Measurements from ENCODE around the gene NCOR2. TPM values are rescaled to one million over a fixed set of nuclear protein-coding genes. Genes with fewer than 3 reads are reported as not detected.
A peak's percentile ranks its signal among the peaks of the same experiment; 100 is the strongest.

NCOR2 gene
- total RNA-seq, result 45.2 and 47.1 TPM in 2 replicates

DNA sequence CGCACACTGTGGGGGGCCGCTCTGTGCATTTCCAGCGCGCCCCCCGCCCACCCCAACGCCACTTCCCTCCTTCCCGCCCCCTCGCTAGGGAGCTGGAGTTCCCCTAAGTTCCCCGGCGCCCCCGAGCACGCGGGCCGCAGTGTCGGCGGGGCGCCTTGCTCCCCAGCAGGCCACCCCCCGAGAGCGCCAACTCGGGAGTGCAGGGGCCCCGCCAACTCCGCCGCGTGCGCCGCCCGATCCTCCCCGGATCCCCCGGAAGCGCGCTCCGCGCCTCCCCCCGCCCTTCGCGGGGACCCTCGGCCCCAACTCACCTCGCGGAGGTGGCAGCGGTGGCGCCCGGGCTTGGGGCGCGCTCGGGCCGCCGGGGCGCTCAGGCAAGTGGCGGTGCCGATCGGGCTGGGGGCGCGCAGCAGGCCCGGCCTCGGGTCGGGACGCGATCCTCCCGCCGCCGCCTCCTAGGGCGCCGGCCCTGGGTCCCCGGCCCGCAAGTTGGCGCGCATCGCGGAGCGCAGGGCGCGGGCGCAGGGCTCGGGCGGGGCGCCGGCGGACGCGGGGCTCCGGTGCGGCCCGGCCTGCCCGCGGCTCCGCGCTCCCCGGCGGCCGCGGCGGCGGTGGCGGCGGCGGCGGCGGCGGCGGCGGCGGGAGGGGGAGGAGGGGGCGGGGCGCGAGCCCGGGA is at the start of gene NCOR2:
TSS of gene NCOR2 (minus strand) at position 616 of the 676 bp plus-strand sequence. CDS start 72,361 bp downstream, outside the sequence.
- TF ChIP-seq, protein P1, sequence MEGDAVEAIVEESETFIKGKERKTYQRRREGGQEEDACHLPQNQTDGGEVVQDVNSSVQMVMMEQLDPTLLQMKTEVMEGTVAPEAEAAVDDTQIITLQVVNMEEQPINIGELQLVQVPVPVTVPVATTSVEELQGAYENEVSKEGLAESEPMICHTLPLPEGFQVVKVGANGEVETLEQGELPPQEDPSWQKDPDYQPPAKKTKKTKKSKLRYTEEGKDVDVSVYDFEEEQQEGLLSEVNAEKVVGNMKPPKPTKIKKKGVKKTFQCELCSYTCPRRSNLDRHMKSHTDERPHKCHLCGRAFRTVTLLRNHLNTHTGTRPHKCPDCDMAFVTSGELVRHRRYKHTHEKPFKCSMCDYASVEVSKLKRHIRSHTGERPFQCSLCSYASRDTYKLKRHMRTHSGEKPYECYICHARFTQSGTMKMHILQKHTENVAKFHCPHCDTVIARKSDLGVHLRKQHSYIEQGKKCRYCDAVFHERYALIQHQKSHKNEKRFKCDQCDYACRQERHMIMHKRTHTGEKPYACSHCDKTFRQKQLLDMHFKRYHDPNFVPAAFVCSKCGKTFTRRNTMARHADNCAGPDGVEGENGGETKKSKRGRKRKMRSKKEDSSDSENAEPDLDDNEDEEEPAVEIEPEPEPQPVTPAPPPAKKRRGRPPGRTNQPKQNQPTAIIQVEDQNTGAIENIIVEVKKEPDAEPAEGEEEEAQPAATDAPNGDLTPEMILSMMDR (IDR thresholded peaks at IDR 0.05; ENCODE audit: extremely low read depth, low read depth, low read length), result no peak
- DNase-seq (ENCODE audit: insufficient read length, low spot score, missing footprints), result peak; percentile 93
- H3K4me1 ChIP-seq (ENCODE audit: insufficient read depth, low read length), result peaks cover 22% of the 10 kb centered on the region
- H3K9me3 ChIP-seq (ENCODE audit: low read depth, low read length), result no peaks in the 10 kb centered on the region
- H3K79me2 ChIP-seq (ENCODE audit: insufficient read depth, low read length), result peaks cover 46% of the 10 kb centered on the region
- peak within 1 kb of the TSS; percentile 76 for H3K27ac ChIP-seq (ENCODE audit: low read depth, low read length)
- H3K4me3 ChIP-seq (ENCODE audit: insufficient read depth, low read length), result peak within 1 kb of the TSS; percentile 95
- H3K4me2 ChIP-seq (ENCODE audit: insufficient read depth, low read length), result peak within 1 kb of the TSS; percentile 87
- H4K20me1 ChIP-seq (ENCODE audit: insufficient read depth, low read length), result peaks cover 34% of the 10 kb centered on the region
- no peaks in the 10 kb centered on the region for H3K36me3 ChIP-seq (ENCODE audit: insufficient read depth, low read length)
- H3K27me3 ChIP-seq (ENCODE audit: insufficient read depth, low read length), result no peaks in the 10 kb centered on the region
- peak within 1 kb of the TSS; percentile 65 for H2AFZ ChIP-seq (ENCODE audit: low read length)

DNA sequence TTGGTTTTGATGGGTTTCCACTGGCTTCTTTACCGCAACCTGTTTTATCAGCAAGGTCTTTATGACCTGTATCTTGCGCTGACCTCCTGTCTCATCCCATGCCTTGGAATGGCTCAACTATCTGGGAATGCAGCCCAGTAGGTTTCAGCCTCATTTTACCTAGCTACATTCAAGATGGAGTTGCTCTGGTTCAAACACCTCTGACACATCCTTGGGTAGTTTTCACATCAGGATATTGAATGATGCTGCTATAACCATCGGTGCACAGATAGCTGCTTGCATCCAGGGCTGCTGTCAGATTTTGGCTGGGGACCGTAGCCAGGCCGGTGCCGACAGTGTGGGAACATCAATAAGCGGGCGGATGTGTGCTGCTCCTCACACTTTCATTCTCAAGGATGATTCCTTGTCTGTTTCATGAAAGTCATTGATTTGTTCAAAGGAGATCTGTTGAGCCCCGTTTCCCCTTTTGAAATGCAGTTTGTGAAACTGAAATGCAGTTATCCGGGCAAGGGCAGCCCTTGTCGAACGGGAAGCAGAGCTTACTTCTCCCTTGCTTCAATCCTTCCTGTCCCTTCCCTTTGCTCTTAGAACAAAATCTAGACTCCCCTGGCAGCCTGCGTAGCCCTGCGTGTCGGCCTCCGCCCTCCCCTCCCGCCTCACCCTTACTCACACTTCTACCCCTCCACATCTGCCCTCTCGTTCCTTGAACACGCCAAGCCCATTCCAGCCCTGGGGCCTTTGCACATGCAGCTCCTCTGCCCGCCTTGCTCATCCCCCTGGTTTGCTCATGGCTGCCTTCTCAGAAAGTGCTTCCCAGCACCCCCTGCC is 49.2 kb upstream of the NCOR2 start:
- H3K27ac ChIP-seq (ENCODE audit: low read depth, low read length), result no peak overlapping the region
- no peak overlapping the region for H2AFZ ChIP-seq (ENCODE audit: low read length)

DNA sequence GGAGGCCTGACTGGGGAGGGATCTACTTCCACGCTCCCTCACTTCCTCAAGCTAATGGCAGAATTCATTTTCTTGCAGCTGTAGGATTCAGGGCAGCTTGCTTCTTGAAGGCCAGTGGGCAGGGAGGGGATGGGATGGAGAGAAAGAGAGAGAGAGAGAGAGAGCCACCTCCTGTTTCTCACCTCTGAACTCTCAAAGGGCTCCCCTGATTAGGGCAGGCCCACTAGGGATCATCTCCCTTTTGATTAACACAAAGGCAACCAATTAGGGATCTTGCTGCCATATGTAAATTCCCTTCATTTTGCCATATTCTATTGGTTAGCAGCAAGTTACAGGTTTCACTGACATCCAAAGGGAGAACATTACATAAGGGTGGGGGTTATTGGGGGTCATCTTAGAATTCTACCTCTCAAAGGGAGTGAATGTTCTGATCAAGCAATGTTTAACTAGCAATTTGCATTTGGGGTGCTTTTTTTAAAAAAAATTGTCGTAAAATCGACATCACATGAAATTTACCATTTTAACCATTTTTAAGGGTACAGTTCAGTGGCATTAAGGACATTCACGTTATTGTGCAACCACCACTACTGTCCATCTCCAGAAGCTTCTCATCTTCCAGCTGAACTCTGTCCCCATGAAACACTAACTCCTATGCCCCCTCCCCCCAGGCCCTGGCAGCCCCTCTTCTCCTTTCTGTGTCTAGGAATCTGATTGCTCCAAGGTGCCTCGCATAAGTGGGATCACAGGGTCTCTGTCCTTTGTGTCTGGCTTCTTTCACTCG is 47.3 kb upstream of the NCOR2 start:
- Histone ChIP-seq H3K9me3 (ENCODE audit: low read depth, low read length) (no peaks in the 10 kb centered on the region), H4K20me1 (ENCODE audit: insufficient read depth, low read length) (no peaks in the 10 kb centered on the region), H3K4me2 (ENCODE audit: insufficient read depth, low read length) (no peak overlapping the region), H3K79me2 (ENCODE audit: insufficient read depth, low read length) (no peaks in the 10 kb centered on the region), H2AFZ (ENCODE audit: low read length) (no peak overlapping the region), H3K27me3 (ENCODE audit: insufficient read depth, low read length) (peaks cover 3% of the 10 kb centered on the region), H3K4me3 (ENCODE audit: insufficient read depth, low read length) (no peak overlapping the region), H3K27ac (ENCODE audit: low read depth, low read length) (no peak overlapping the region), H3K4me1 (ENCODE audit: insufficient read depth, low read length) (no peaks in the 10 kb centered on the region), H3K36me3 (ENCODE audit: insufficient read depth, low read length) (no peaks in the 10 kb centered on the region)
- no peak for DNase-seq (ENCODE audit: insufficient read length, low spot score, missing footprints)
- TF ChIP-seq, protein P1 (IDR thresholded peaks at IDR 0.05; ENCODE audit: extremely low read depth, low read depth, low read length), result no peak

More for the DNA sequence above, 49.2 kb upstream of the NCOR2 start:
- Histone ChIP-seq H3K4me2 (ENCODE audit: insufficient read depth, low read length) (no peak overlapping the region), H3K36me3 (ENCODE audit: insufficient read depth, low read length) (no peaks in the 10 kb centered on the region), H3K4me3 (ENCODE audit: insufficient read depth, low read length) (no peak overlapping the region), H3K27me3 (ENCODE audit: insufficient read depth, low read length) (peaks cover 3% of the 10 kb centered on the region), H4K20me1 (ENCODE audit: insufficient read depth, low read length) (no peaks in the 10 kb centered on the region), H3K4me1 (ENCODE audit: insufficient read depth, low read length) (peaks cover 11% of the 10 kb centered on the region), H3K9me3 (ENCODE audit: low read depth, low read length) (no peaks in the 10 kb centered on the region), H3K79me2 (ENCODE audit: insufficient read depth, low read length) (no peaks in the 10 kb centered on the region)
- TF ChIP-seq, protein P1 (IDR thresholded peaks at IDR 0.05; ENCODE audit: extremely low read depth, low read depth, low read length), result no peak
- no peak for DNase-seq (ENCODE audit: insufficient read length, low spot score, missing footprints)

Measured in osteoblast (primary cell).